GM10248 (cell line): ENCODE results near the gene SIGLEC6.

Experiments
- CTCF ChIA-PET: fragments of 300-600 bp; sonication (Branson Sonifier 250); formaldehyde crosslinking; extraction: SDS; loops from one replicate; lab custom pipeline; 2021; ENCODE audit warnings: antibody characterized with exemption; lab: Yijun Ruan, JAX
- POLR2A ChIA-PET: fragments of 350-650 bp; sonication (Branson Sonifier 250); formaldehyde crosslinking; extraction: SDS; loops from one replicate; lab custom pipeline; 2020; ENCODE audit warnings: antibody characterized with exemption; lab: Yijun Ruan, JAX
- DNase-seq: peaks from one replicate; pipeline ENCODE4 v3.0.0; 2012; ENCODE audit errors: extremely low spot score
- CTCF ChIP-seq: IDR thresholded peaks from 2 replicates; pipeline ENCODE4 v1.5.1; 2012; ENCODE audit warnings: mild to moderate bottlenecking, low read depth; ENCODE audit errors: extremely low read depth, missing control alignments, control extremely low read depth

Gene SIGLEC6

GRCh38 chr19:51535535-51535934, 4.1 kb upstream of the SIGLEC6 start:
- TF ChIP-seq CTCF: no peak
- no peak for DNase-seq
- POLR2A ChIA-PET: no interaction called here
- CTCF ChIA-PET: interaction anchor here (1.3 to 2.4 kb wide), 2 partner anchors 10 to 21 kb away, joined by 4 to 5 read pairs; no protein-coding TSS in a partner anchor

GRCh38 chr19:51530616-51531015, 854 bp downstream of the SIGLEC6 start:
- no peak for TF ChIP-seq CTCF
- no peak for DNase-seq
- ChIA-PET CTCF (interaction anchor here (1.0 to 9.6 kb wide), 4 partner anchors 8 to 131 kb away, joined by 3 to 60 read pairs (median 6); no protein-coding TSS in a partner anchor), POLR2A (no interaction called here)

GRCh38 chr19:51529301-51529700, 2.2 kb downstream of the SIGLEC6 start:
- no peak for TF ChIP-seq CTCF
- ChIA-PET POLR2A (no interaction called here), CTCF (interaction anchor here (2.9 to 9.6 kb wide), 2 partner anchors 14 to 128 kb away, joined by 9 to 60 read pairs; no protein-coding TSS in a partner anchor)
- DNase-seq: no peak

GRCh38 chr19:51525651-51526050, 5.8 kb downstream of the SIGLEC6 start:
- DNase-seq: no peak
- TF ChIP-seq CTCF: no peak
- ChIA-PET POLR2A (no interaction called here), CTCF (interaction anchor here (9.6 kb wide), 1 partner anchor 11 kb away, joined by 60 read pairs; no protein-coding TSS in a partner anchor)

- TF ChIP-seq CTCF: no peak
- ChIA-PET CTCF (interaction anchor here (0.7 to 9.6 kb wide), 3 partner anchors 10 to 103 kb away, joined by 3 to 60 read pairs (median 4); no protein-coding TSS in a partner anchor), POLR2A (no interaction called here)
- no peak for DNase-seq
Observed at GRCh38 chr19:51524666-51525264, 6.7 kb downstream of the SIGLEC6 start.

GRCh38 chr19:51521781-51522180, 9.7 kb downstream of the SIGLEC6 start:
- no peak for TF ChIP-seq CTCF
- CTCF ChIA-PET: interaction anchor here (0.7 to 1.6 kb wide), 3 partner anchors 8 to 49 kb away, joined by 3 to 5 read pairs (median 5); no protein-coding TSS in a partner anchor
- POLR2A ChIA-PET: no interaction called here
- no peak for DNase-seq
